Measurements from ENCODE around the gene POR.

POR gene

GRCh38 chr7:75896803-75897327 is 18.1 kb upstream of the POR start:
- TF ChIP-seq CTCF (conservative IDR thresholded peaks at IDR 0.05; ENCODE audit: low read length) (no peak), EZH2phosphoT487 (IDR thresholded peaks at IDR 0.05; ENCODE audit: borderline replicate concordance) (no peak)
- Histone ChIP-seq H4K20me1 (ENCODE audit: insufficient read depth, low read length, poor library complexity, severe bottlenecking) (no peaks in the 10 kb centered on the region), H2AFZ (ENCODE audit: low read length) (no peak overlapping the region), H3K4me1 (ENCODE audit: insufficient read depth, low read length, poor library complexity, severe bottlenecking) (no peaks in the 10 kb centered on the region), H3K79me2 (ENCODE audit: insufficient read depth, low read length) (no peaks in the 10 kb centered on the region), H3F3A (ENCODE audit: low read depth) (no peaks in the 10 kb centered on the region), H3K9ac (ENCODE audit: low read depth, low read length, poor library complexity, severe bottlenecking) (no peak overlapping the region), H3K4me3 (ENCODE audit: low read length, poor library complexity, severe bottlenecking) (no peak overlapping the region), H3K36me3 (ENCODE audit: insufficient read depth, low read length) (no peaks in the 10 kb centered on the region), H3K9me2 (replicated peaks; ENCODE audit: low read depth, low read length) (no peaks in the 10 kb centered on the region), H3K9me3 (ENCODE audit: insufficient read depth, low read depth, low read length) (no peaks in the 10 kb centered on the region), H3K4me2 (ENCODE audit: low read depth, low read length, poor library complexity, severe bottlenecking) (no peak overlapping the region), H3K27me3 (ENCODE audit: insufficient read depth, low read length, poor library complexity, severe bottlenecking) (no peaks in the 10 kb centered on the region)

- Histone ChIP-seq H3K4me1 (ENCODE audit: insufficient read depth, low read length, poor library complexity, severe bottlenecking) (no peaks in the 10 kb centered on the region), H3K79me2 (ENCODE audit: insufficient read depth, low read length) (no peaks in the 10 kb centered on the region), H3K4me3 (ENCODE audit: low read length, poor library complexity, severe bottlenecking) (no peak overlapping the region), H3K9me3 (ENCODE audit: insufficient read depth, low read depth, low read length) (no peaks in the 10 kb centered on the region), H3K36me3 (ENCODE audit: insufficient read depth, low read length) (no peaks in the 10 kb centered on the region), H3K27me3 (ENCODE audit: insufficient read depth, low read length, poor library complexity, severe bottlenecking) (no peaks in the 10 kb centered on the region), H3F3A (ENCODE audit: low read depth) (no peaks in the 10 kb centered on the region), H3K9me2 (replicated peaks; ENCODE audit: low read depth, low read length) (no peaks in the 10 kb centered on the region), H2AFZ (ENCODE audit: low read length) (no peak overlapping the region), H3K4me2 (ENCODE audit: low read depth, low read length, poor library complexity, severe bottlenecking) (no peak overlapping the region), H3K9ac (ENCODE audit: low read depth, low read length, poor library complexity, severe bottlenecking) (no peak overlapping the region), H4K20me1 (ENCODE audit: insufficient read depth, low read length, poor library complexity, severe bottlenecking) (no peaks in the 10 kb centered on the region)
- TF ChIP-seq EZH2phosphoT487 (IDR thresholded peaks at IDR 0.05; ENCODE audit: borderline replicate concordance) (no peak), CTCF (conservative IDR thresholded peaks at IDR 0.05; ENCODE audit: low read length) (no peak)
These were observed 14.2 kb upstream of the POR start for GRCh38 chr7:75900617-75901315.

- no peaks in the 10 kb centered on the region for H3K4me1 ChIP-seq (ENCODE audit: insufficient read depth, low read length, poor library complexity, severe bottlenecking)
- TF ChIP-seq EZH2phosphoT487 (IDR thresholded peaks at IDR 0.05; ENCODE audit: borderline replicate concordance) (no peak), CTCF (conservative IDR thresholded peaks at IDR 0.05; ENCODE audit: low read length) (no peak)
- H3F3A ChIP-seq (ENCODE audit: low read depth) = no peaks in the 10 kb centered on the region
- no peak overlapping the region for H3K9ac ChIP-seq (ENCODE audit: low read depth, low read length, poor library complexity, severe bottlenecking)
- H3K4me3 ChIP-seq (ENCODE audit: low read length, poor library complexity, severe bottlenecking) = no peak overlapping the region
- H3K27me3 ChIP-seq (ENCODE audit: insufficient read depth, low read length, poor library complexity, severe bottlenecking) = no peaks in the 10 kb centered on the region
- H3K36me3 ChIP-seq (ENCODE audit: insufficient read depth, low read length) = no peaks in the 10 kb centered on the region
- H3K4me2 ChIP-seq (ENCODE audit: low read depth, low read length, poor library complexity, severe bottlenecking) = no peak overlapping the region
- H3K9me3 ChIP-seq (ENCODE audit: insufficient read depth, low read depth, low read length) = no peaks in the 10 kb centered on the region
- H4K20me1 ChIP-seq (ENCODE audit: insufficient read depth, low read length, poor library complexity, severe bottlenecking) = no peaks in the 10 kb centered on the region
- H3K9me2 ChIP-seq (replicated peaks; ENCODE audit: low read depth, low read length) = no peaks in the 10 kb centered on the region
- no peaks in the 10 kb centered on the region for H3K79me2 ChIP-seq (ENCODE audit: insufficient read depth, low read length)
- no peak overlapping the region for H2AFZ ChIP-seq (ENCODE audit: low read length)
These were observed 9.0 kb upstream of the POR start for GRCh38 chr7:75905785-75906604.

Data from Loucy (cell line).